Activated naive CD8-positive, alpha-beta T cell treated with anti-CD3 and anti-CD28 coated beads, Interleukin-2, amount 50 U/mL, for 24 hours (primary cell): Measurements from ENCODE around the gene FCSK.

ENCODE experiments used
- ATAC-seq: fragments of 150-1000 bp; cut with Tn5 transposase; one replicate; pipeline ENCODE4 v1.10.0; 2021
- DNase-seq: peaks from one replicate; pipeline ENCODE4 v3.0.0; 2021
- H3K27ac Mint-ChIP-seq: one replicate; pipeline ENCODE4 v1.8.0; 2021; ENCODE audit warnings: mild to moderate bottlenecking, mixed read lengths
- H3K27me3 Mint-ChIP-seq: one replicate; pipeline ENCODE4 v1.8.0; 2021; ENCODE audit warnings: mixed read lengths
- H3K36me3 Mint-ChIP-seq: one replicate; pipeline ENCODE4 v1.8.0; 2021; ENCODE audit warnings: low read depth, mixed read lengths
- H3K4me1 Mint-ChIP-seq: one replicate; pipeline ENCODE4 v1.8.0; 2021; ENCODE audit warnings: mixed read lengths
- H3K4me3 Mint-ChIP-seq: one replicate; pipeline ENCODE4 v1.8.0; 2021; ENCODE audit warnings: mild to moderate bottlenecking, moderate library complexity, mixed read lengths
- H3K9me3 Mint-ChIP-seq: one replicate; pipeline ENCODE4 v1.8.0; 2021; ENCODE audit warnings: mixed read lengths

The FCSK gene

GRCh38 chr16:70422543-70422942, 31.9 kb upstream of the FCSK start:
- Mint-ChIP-seq H3K27ac (peak overlapping the region; percentile 65), H3K9me3 (no peaks in the 10 kb centered on the region), H3K4me1 (peaks cover 57% of the 10 kb centered on the region), H3K27me3 (no peaks in the 10 kb centered on the region), H3K4me3 (no peak overlapping the region), H3K36me3 (peaks cover 13% of the 10 kb centered on the region)
- DNase-seq (no peak), ATAC-seq (no peak)

- peak overlapping the region; percentile 1 for H3K4me3 Mint-ChIP-seq
- peaks cover 14% of the 10 kb centered on the region for H3K36me3 Mint-ChIP-seq
- H3K27ac Mint-ChIP-seq, result peak overlapping the region; percentile 66
- no peaks in the 10 kb centered on the region for H3K9me3 Mint-ChIP-seq
- DNase-seq (no peak), ATAC-seq (no peak)
- no peaks in the 10 kb centered on the region for H3K27me3 Mint-ChIP-seq
- peaks cover 62% of the 10 kb centered on the region for H3K4me1 Mint-ChIP-seq
Measured at GRCh38 chr16:70427786-70428177, 26.6 kb upstream of the FCSK start.

GRCh38 chr16:70428178-70428998, 26.0 kb upstream of the FCSK start:
- no peaks in the 10 kb centered on the region for H3K9me3 Mint-ChIP-seq
- peak overlapping the region; percentile 66 for H3K27ac Mint-ChIP-seq
- H3K4me1 Mint-ChIP-seq, result peaks cover 66% of the 10 kb centered on the region
- no peaks in the 10 kb centered on the region for H3K27me3 Mint-ChIP-seq
- H3K36me3 Mint-ChIP-seq, result peaks cover 14% of the 10 kb centered on the region
- DNase-seq (peak; percentile 83), ATAC-seq (peak; percentile 80)
- H3K4me3 Mint-ChIP-seq, result peak overlapping the region; percentile 7

- no peak for ATAC-seq
- Mint-ChIP-seq H3K4me3 (peak overlapping the region; percentile 47), H3K27ac (peak overlapping the region; percentile 91), H3K4me1 (peaks cover 70% of the 10 kb centered on the region), H3K27me3 (no peaks in the 10 kb centered on the region), H3K36me3 (peaks cover 12% of the 10 kb centered on the region), H3K9me3 (no peaks in the 10 kb centered on the region)
- DNase-seq, result no peak
Measured at GRCh38 chr16:70429888-70430666, 24.3 kb upstream of the FCSK start.

GRCh38 chr16:70430667-70431536, 23.5 kb upstream of the FCSK start:
- peak; percentile 65 for DNase-seq
- peaks cover 70% of the 10 kb centered on the region for H3K4me1 Mint-ChIP-seq
- H3K27ac Mint-ChIP-seq, result peak overlapping the region; percentile 91
- peak overlapping the region; percentile 47 for H3K4me3 Mint-ChIP-seq
- no peaks in the 10 kb centered on the region for H3K27me3 Mint-ChIP-seq
- peak; percentile 51 for ATAC-seq
- H3K36me3 Mint-ChIP-seq, result peaks cover 12% of the 10 kb centered on the region
- no peaks in the 10 kb centered on the region for H3K9me3 Mint-ChIP-seq

GRCh38 chr16:70432356-70432722, 22.1 kb upstream of the FCSK start:
- Mint-ChIP-seq H3K4me1 (peaks cover 76% of the 10 kb centered on the region), H3K36me3 (peaks cover 7% of the 10 kb centered on the region), H3K4me3 (no peak overlapping the region), H3K27ac (peak overlapping the region; percentile 33), H3K9me3 (no peaks in the 10 kb centered on the region), H3K27me3 (no peaks in the 10 kb centered on the region)
- ATAC-seq, result no peak
- no peak for DNase-seq

- ATAC-seq, result no peak
- Mint-ChIP-seq H3K4me1 (peaks cover 77% of the 10 kb centered on the region), H3K27ac (peak overlapping the region; percentile 33)
Measured at GRCh38 chr16:70432723-70433457, 21.5 kb upstream of the FCSK start.

GRCh38 chr16:70433458-70434103, 20.8 kb upstream of the FCSK start:
- Mint-ChIP-seq H3K9me3 (no peaks in the 10 kb centered on the region), H3K36me3 (peaks cover 5% of the 10 kb centered on the region), H3K4me3 (no peak overlapping the region), H3K27ac (no peak overlapping the region), H3K4me1 (peaks cover 74% of the 10 kb centered on the region), H3K27me3 (no peaks in the 10 kb centered on the region)
- DNase-seq (no peak), ATAC-seq (no peak)

More at GRCh38 chr16:70432723-70433457, 21.5 kb upstream of the FCSK start:
- H3K4me3 Mint-ChIP-seq, result no peak overlapping the region
- no peaks in the 10 kb centered on the region for H3K27me3 Mint-ChIP-seq
- DNase-seq, result no peak
- peaks cover 5% of the 10 kb centered on the region for H3K36me3 Mint-ChIP-seq
- no peaks in the 10 kb centered on the region for H3K9me3 Mint-ChIP-seq

- no peaks in the 10 kb centered on the region for H3K9me3 Mint-ChIP-seq
- H3K27ac Mint-ChIP-seq, result no peak overlapping the region
- ATAC-seq (no peak), DNase-seq (no peak)
- no peak overlapping the region for H3K4me3 Mint-ChIP-seq
- peaks cover 69% of the 10 kb centered on the region for H3K4me1 Mint-ChIP-seq
- H3K27me3 Mint-ChIP-seq, result no peaks in the 10 kb centered on the region
- peaks cover 3% of the 10 kb centered on the region for H3K36me3 Mint-ChIP-seq
Measured at GRCh38 chr16:70434484-70435260, 19.7 kb upstream of the FCSK start.

GRCh38 chr16:70437017-70437581, 17.3 kb upstream of the FCSK start:
- Mint-ChIP-seq H3K27ac (peak overlapping the region; percentile 16), H3K4me1 (peaks cover 49% of the 10 kb centered on the region), H3K27me3 (no peaks in the 10 kb centered on the region), H3K36me3 (peaks cover 3% of the 10 kb centered on the region), H3K9me3 (no peaks in the 10 kb centered on the region), H3K4me3 (peak overlapping the region; percentile 95)
- DNase-seq (no peak), ATAC-seq (no peak)

- peak overlapping the region; percentile 95 for H3K4me3 Mint-ChIP-seq
- DNase-seq, result no peak
- H3K4me1 Mint-ChIP-seq, result peaks cover 41% of the 10 kb centered on the region
- peaks cover 3% of the 10 kb centered on the region for H3K36me3 Mint-ChIP-seq
- no peaks in the 10 kb centered on the region for H3K27me3 Mint-ChIP-seq
- no peaks in the 10 kb centered on the region for H3K9me3 Mint-ChIP-seq
- peak overlapping the region; percentile 89 for H3K27ac Mint-ChIP-seq
- peak; percentile 13 for ATAC-seq
Measured at GRCh38 chr16:70437582-70438557, 16.5 kb upstream of the FCSK start.

- ATAC-seq (no peak), DNase-seq (no peak)
- peak overlapping the region; percentile 95 for H3K4me3 Mint-ChIP-seq
- peaks cover 3% of the 10 kb centered on the region for H3K36me3 Mint-ChIP-seq
- no peaks in the 10 kb centered on the region for H3K27me3 Mint-ChIP-seq
- no peaks in the 10 kb centered on the region for H3K9me3 Mint-ChIP-seq
- peak overlapping the region; percentile 89 for H3K27ac Mint-ChIP-seq
- peaks cover 36% of the 10 kb centered on the region for H3K4me1 Mint-ChIP-seq
Measured at GRCh38 chr16:70438585-70438968, 15.8 kb upstream of the FCSK start.
